GM21526 (cell line): ENCODE measurements around the gene SLA2.
"Not testable (repeated sequence)": the region's sequence is repeated elsewhere in the genome, so short reads cannot be mapped to it uniquely, and the experiment has no call there.

Experiments
- ATAC-seq: cut with Tn5 transposase; IDR thresholded peaks from one replicate; pipeline ENCODE4 v1.9.1; 2021; ENCODE audit warnings: moderate library complexity; ENCODE audit not compliant: unreplicated experiment, low FRiP score

Gene SLA2

GRCh38 chr20:36647196-36648121 lies 1.5 kb upstream of the SLA2 start:
- no peak for ATAC-seq

DNA sequence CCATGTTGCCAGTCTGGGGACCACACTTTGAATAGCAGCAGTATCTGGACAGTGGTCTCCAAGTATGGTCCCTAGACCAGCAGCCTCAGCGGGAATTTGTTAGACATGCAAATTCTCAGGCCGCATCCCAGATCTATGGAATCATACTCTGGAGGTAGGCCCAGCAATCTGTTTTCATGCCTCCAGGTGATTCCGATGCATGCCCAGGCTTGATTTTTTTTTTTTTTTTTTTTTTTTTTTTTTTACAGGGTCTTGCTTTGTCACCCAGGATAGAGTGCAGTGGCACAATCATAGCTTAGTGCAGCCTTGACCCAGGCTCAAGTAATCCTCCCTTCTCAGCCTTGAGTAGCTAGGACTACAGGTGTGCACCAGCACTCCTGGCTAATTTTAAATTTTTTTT lies 682 bp upstream of the SLA2 start:
- no peak for ATAC-seq

- ATAC-seq = no peak
Observed at GRCh38 chr20:36645353-36645752, 643 bp downstream of the SLA2 start.

- ATAC-seq = no peak
Observed at GRCh38 chr20:36644706-36645095, 1.3 kb downstream of the SLA2 start.

- ATAC-seq = no peak
Observed at GRCh38 chr20:36644032-36644705, 1.8 kb downstream of the SLA2 start.

DNA sequence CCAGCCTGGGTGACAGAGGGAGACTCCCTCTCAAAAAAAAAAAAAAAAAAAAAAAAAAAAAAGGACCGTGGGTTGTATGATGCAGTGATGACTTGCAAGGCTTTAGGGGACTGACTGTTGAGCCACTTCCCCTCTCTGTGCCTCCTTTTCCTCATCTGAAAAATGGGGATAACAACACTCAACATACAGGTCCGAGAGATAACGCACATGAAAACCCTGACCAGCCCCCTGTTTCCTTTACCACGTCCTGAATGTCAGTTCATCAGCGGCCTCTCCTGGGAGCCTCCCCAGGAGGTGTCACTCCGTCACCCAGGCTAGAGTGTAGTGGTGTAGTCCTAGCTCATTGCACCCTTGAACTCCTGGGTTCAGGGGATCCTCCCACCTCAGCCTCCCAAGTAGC lies 3.9 kb downstream of the SLA2 start:
- no peak for ATAC-seq

- ATAC-seq = no peak
Observed at GRCh38 chr20:36641506-36641843, 4.5 kb downstream of the SLA2 start.

DNA sequence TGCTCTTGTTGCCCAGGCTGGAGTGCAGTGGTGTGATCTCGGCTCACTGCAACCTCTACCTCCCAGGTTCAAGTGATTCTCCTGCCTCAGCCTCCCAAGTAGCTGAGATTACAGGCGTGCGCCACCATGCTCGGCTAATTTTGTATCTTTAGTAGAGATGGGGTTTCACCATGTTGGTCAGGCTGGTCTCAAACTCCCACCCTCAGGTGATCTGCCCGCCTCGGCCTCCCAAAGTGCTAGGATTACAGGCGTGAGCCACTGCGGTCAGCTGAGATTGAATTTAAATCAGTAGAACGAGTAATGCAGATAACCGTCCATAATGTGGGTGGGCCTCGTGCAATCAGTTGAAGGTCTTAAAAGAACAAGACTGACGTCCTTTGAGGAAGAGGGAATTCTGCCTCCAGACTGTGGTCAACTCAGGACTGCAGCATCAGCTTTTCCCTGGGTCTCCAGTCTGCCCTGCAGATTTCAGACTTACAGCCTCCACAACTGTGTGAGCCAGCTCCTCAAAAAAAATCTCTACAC lies 7.1 kb downstream of the SLA2 start:
- not testable (repeated sequence) for ATAC-seq

GRCh38 chr20:36634342-36634741 lies 11.7 kb downstream of the SLA2 start:
- ATAC-seq = no peak

- ATAC-seq = no peak
Observed at GRCh38 chr20:36633285-36633772, 12.7 kb downstream of the SLA2 start.

GRCh38 chr20:36632487-36633284 lies 13.3 kb downstream of the SLA2 start:
- ATAC-seq = no peak

GRCh38 chr20:36632147-36632486 lies 13.9 kb downstream of the SLA2 start:
- ATAC-seq = no peak

GRCh38 chr20:36631646-36632045 lies 14.3 kb downstream of the SLA2 start:
- no peak for ATAC-seq

DNA sequence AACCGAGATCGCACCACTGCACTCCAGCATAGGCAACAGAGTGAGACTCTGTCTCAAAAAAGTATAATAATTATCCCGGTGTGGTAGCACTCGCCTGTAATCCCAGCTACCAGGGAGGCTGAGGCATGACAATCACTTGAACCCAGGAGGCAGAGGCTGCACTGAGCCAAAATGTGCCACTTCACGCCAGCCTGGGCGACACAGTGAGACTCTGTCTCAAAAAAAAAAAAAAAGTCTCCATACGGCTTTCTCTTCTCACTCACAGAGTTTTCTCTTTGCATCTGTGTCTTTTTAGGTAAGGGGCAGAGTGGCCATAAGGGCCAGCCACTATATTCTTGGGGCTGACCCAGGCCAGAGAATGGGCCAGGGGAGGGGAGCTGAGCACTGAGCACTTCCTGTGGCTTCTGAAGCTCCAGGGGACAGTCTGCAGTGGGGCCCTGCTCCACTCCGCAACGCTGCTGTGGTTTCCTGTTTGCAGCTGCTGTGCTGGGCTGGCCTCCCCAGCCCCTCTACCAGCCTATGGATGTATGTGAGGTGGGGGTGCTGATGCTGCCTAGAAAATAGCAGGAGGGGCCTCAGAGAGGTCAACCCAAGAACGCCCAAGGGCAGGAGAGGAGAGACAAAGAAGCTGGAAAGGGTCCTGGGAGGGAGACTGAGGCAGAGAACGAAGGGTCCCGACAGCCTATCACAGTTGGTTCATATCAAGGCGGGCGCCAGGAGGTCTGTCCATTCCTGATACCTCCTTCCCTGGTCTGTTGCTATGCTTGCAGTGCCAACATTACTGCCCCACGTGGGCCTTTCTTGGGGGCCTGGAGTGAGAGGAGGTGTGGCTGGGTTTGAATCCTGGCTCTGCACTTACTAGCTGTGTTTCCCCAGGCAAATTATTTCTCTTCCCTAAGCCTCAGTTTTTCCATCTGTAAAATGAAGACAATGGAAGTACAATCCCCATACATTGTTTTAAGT lies 16.0 kb downstream of the SLA2 start:
- no peak for ATAC-seq

GRCh38 chr20:36628076-36628475 lies 17.9 kb downstream of the SLA2 start:
- no peak for ATAC-seq

DNA sequence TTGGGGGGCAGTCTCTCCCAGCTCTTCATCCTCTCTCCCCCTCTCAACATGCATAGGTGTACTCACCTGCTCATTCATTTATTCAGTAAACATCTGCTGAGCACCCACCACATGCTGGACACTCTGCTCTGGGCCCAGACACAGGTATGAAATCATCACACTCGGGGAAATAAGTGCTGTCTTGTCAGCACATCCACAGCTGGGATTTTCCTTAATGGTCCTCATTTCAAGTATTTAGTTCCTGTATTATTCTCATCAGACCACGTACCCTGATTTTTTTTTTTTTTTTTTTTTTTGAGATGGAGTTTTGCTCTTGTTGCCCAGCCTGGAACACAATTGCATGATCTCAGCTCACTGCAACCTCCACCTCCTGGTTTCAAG lies 21.1 kb downstream of the SLA2 start:
- no peak for ATAC-seq

- ATAC-seq = no peak
Observed at GRCh38 chr20:36624068-36624943, 21.7 kb downstream of the SLA2 start.

DNA sequence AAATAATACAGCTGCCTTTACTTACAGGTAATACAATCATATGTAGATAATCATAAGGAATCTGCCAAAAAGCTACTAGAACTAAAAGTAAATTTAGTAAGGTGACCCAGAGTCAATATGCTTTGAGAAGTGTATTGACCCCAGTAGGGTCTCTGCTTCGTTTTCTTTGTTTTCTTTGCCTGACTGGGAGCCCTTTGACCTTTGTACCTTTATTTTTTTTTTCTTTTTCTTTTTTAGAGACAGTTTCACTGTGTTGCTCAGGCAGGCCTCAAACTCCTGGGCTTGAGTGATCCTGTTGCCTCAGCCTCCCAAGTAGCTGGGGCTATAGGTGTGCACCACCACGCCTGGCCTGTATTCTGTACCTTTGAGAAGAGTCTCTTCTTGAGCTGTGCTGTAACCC lies 22.6 kb downstream of the SLA2 start:
- no peak for ATAC-seq

GRCh38 chr20:36620917-36621316 lies 25.1 kb downstream of the SLA2 start:
- ATAC-seq = no peak
